GM18858 (cell line): Measurements from ENCODE around the gene CRYZL1.

Source experiments
- ATAC-seq: cut with Tn5 transposase; IDR thresholded peaks from one replicate; pipeline ENCODE4 v1.9.1; 2021; ENCODE audit not compliant: unreplicated experiment

The CRYZL1 gene

DNA sequence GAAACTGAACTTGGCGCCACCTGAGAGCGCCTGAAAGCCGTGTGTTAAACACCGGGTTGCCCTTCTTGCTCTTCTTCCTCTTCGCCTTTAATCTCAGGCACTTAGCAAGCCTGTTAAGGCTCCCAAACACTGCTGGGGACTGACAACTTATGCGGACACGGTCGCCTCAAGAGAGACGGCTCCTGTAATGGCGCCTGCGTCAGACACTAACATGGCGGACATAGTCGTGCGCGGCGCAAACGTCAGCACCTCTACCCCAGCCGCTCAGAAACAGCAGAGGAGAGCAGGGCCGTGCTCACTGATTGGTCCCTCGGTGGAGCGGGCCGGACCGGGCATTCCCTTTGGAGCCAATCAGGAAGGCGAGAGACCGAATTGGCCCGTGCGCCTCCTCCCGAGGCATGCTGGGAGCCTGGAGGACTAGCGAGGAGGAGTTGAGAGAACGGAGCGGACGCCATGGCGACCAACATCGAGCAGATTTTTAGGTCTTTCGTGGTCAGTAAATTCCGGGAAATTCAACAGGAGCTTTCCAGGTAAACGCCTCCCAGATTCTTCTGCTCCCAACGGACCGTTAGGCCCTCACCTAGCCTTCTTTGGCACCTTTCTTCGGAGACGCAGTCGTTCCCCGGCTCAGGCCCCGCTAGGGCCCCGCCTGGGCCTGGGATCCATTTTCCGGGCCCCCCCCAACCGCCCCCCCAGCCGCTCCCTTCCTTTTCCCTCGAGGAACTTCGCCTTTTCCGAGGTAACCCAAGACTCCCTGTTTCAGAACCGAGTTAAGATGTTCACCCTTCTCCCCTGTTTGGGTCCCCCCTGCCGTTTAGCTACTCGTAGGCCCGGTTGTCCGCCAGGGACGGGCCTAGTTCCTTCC is 98.7 kb downstream of the CRYZL1 start, which contains the start of gene SON:
Gene SON (plus strand): TSS at position 399 of the 865 bp plus-strand sequence. CDS start 55 bp downstream, at position 454.
- ATAC-seq, result peak; percentile 83

DNA sequence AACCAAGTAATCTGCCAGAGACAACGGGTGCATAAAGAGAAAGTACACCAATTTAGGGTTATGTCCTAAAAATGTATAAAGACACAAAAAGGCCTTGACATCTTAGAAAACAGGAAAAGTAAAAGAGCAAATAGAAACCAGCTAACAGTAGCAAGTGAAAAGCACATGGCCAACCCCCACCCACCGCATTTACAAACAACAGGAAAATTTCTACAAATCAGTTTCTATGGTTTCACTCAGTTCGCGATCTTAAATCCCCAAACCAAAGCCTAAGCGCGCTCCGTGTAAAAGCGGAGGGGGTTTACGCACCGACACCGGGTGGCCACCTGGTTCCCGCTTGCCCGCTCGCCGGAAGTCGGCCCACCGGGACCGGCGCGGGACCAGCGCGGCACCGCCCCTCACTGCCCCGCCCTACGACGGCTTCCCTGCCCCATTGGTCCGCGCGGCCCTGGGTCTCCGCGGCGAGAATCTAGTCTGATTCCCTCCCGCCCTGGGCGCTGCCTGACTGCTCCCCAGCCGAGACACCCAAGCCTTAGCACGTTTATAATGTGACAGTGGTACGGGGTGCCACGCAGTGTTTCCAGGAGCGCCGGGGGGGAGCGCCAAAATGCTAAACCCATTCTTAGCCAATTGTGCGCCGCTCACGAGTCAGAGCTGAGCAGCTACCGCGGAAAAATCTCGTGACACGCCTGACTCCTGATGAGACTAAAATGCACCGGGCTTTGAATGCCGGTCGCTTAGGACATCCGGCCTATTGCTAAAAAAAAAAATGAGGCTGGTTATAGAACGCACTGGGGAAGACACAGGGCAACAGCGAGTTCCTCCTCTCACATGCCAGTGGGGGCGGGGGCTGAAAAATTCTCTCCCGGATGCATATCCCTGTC is 99.5 kb downstream of the CRYZL1 start, which contains the start of gene GART:
Gene GART (minus strand): TSS at position 362 of the 884 bp plus-strand sequence. CDS start 2,802 bp downstream, outside the sequence.
- ATAC-seq, result peak; percentile 32

DNA sequence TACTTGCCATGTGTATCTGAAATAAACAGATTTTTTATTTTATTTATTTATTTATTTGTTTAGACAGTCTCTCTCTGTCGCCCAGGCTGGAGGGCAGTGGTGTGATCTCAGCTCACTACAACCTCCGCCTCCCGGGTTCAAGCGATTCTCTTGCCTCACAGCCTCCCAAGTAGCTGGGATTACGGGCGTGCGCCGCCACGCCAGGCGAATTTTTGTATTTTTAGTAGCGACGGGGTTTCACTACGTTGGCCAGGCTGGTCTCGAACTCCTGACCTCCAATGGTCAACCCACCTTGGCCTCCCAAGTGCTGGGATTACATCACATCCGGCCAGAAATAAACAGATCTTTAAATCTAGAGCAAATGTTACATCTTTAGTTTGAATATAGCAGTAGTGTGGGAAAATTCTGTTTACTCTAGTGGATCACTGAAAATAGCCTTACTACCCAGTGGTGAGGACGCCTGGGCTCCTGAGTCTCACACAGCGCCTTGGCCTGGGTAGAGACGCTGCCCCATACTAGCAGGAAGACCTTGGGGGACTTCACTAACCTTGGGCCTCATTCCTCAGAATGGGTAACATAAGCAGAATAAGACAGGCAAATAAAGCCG is 100.3 kb downstream of the CRYZL1 start:
- ATAC-seq, result no peak

DNA sequence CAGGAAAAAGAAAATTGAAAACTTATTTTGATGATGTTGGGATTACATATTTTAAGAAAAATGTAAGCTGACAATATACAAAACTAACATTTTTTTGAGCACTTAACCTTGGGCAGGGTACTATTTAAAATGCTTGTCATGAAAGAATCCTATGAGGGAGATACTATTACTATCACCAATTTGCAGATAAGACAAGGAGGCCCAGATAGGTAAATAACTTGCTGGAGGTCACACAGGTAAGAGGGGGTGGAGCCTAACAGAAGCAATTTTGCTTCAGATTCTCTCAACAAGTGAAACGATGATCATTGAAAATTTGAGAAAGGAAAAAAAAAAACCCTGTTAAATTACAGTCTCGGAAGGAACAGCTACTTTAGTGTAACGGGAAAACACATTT is 100.8 kb downstream of the CRYZL1 start:
- no peak for ATAC-seq

DNA sequence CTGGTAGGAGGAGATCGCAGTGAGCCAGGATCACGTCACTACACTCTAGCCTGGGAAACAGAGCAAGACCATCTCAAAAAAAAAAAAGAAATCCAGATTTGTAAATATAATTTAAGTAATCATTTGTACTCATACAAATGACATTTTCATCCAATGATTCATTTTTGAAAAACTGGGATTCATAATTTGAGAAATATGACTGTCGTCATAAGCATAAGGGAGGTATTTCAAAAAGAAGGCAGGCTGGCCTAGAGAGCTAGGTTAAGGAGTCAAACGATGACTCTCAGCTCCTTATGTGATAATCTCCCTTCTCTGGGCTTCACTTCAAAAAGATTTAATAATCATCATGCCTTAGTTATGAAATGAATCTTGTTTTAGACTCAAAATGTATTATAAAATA is 101.9 kb downstream of the CRYZL1 start:
- no peak for ATAC-seq
